GM12875 (cell line): ENCODE data around the gene KRT3.

Experiments
- H3K4me3 ChIP-seq: one replicate; pipeline ENCODE4 v1.5.1; 2011; ENCODE audit warnings: low read depth, low read length, control low read depth
- CTCF ChIP-seq: IDR thresholded peaks from 2 replicates; pipeline ENCODE4 v1.5.1; 2011; ENCODE audit warnings: low read depth, mild to moderate bottlenecking, control low read depth, inconsistent platforms, low read length, moderate library complexity, borderline replicate concordance; ENCODE audit not compliant: insufficient read depth

KRT3 gene

GRCh38 chr12:52790427-52791270 is 5.3 kb downstream of the KRT3 start:
- H3K4me3 ChIP-seq = no peak overlapping the region
- TF ChIP-seq CTCF = no peak

GRCh38 chr12:52789637-52790426 is 6.1 kb downstream of the KRT3 start:
- no peak for TF ChIP-seq CTCF
- H3K4me3 ChIP-seq = no peak overlapping the region

GRCh38 chr12:52788876-52789636 is 6.9 kb downstream of the KRT3 start:
- TF ChIP-seq CTCF = no peak
- H3K4me3 ChIP-seq = no peak overlapping the region

- no peak overlapping the region for H3K4me3 ChIP-seq
- no peak for TF ChIP-seq CTCF
Measured at GRCh38 chr12:52788192-52788875, 7.6 kb downstream of the KRT3 start.

- H3K4me3 ChIP-seq = no peak overlapping the region
- no peak for TF ChIP-seq CTCF
Measured at GRCh38 chr12:52787324-52788191, 8.4 kb downstream of the KRT3 start.

GRCh38 chr12:52784909-52785308 is 11.0 kb downstream of the KRT3 start:
- H3K4me3 ChIP-seq = no peak overlapping the region
- TF ChIP-seq CTCF = no peak
